ENCODE measurements around the gene MYBPC2. TPM values are rescaled to one million over a fixed set of nuclear protein-coding genes. Genes with fewer than 3 reads are reported as not detected.

The MYBPC2 gene
- total RNA-seq, 4 donors from 2014 or later = not detected

DNA sequence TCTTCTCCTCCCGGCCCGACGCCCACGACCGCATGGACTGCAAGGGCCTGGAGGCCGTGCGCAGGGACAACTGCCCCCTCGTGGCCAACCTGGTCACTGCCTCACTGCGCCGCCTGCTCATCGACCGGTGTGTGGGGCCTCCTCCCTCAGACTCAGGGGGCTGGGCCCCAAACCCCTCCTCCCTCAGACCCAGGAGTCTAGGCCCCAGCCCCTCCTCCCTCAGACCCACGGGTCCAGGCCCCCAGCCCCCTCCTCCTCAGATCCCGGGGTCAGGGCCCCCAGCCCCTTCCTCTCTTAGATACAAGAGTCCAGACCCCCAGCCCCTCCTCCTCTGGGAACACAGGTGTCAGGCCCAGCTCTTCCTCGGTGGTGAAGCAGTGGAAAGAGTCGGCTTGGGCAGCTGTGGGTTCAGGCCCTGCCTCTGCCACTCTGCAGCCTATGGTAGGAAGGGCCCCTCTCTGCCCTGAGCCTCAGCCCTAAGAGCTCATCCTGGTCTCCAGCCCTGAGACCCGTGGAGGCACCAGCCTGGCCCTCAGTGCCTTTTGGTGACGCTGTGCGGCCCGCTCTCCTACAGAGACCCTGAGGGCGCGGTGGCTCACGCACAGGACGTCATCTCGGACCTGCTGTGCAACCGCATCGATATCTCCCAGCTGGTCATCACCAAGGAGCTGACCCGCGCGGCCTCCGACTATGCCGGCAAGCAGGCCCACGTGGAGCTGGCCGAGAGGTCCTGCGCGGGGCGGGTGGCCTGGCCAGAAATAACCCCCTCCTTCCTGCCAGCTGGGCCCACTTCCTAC lies 17.6 kb upstream of the MYBPC2 start:
- Histone ChIP-seq H3K4me1 (peaks cover 0 to 17% (median 4%) of the 10 kb centered on the region in 3 donors), H3K9me3 (no peaks in the 10 kb centered on the region), H3K27ac (no peak overlapping the region), H3K4me3 (no peak overlapping the region), H3K36me3 (peaks cover 0 to 3% of the 10 kb centered on the region in 2 donors), H3K27me3 (peaks cover 42% of the 10 kb centered on the region)
- no CpG with 5 or more reads among the region's 37 CpGs for WGBS, 2 donors (ENCODE audit: low coverage in 1 of 2)
- peak; percentile 72 for ATAC-seq
- TF ChIP-seq, protein P1, sequence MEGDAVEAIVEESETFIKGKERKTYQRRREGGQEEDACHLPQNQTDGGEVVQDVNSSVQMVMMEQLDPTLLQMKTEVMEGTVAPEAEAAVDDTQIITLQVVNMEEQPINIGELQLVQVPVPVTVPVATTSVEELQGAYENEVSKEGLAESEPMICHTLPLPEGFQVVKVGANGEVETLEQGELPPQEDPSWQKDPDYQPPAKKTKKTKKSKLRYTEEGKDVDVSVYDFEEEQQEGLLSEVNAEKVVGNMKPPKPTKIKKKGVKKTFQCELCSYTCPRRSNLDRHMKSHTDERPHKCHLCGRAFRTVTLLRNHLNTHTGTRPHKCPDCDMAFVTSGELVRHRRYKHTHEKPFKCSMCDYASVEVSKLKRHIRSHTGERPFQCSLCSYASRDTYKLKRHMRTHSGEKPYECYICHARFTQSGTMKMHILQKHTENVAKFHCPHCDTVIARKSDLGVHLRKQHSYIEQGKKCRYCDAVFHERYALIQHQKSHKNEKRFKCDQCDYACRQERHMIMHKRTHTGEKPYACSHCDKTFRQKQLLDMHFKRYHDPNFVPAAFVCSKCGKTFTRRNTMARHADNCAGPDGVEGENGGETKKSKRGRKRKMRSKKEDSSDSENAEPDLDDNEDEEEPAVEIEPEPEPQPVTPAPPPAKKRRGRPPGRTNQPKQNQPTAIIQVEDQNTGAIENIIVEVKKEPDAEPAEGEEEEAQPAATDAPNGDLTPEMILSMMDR (IDR thresholded peaks at IDR 0.05) = peak in 3 of 4 experiments; percentile 69 to 94 (median 84)
- no peak for TF ChIP-seq EP300 (IDR thresholded peaks at IDR 0.05)

GRCh38 chr19:50415661-50416033 lies 17.0 kb upstream of the MYBPC2 start:
- Histone ChIP-seq H3K27ac (no peak overlapping the region), H3K36me3 (no peaks in the 10 kb centered on the region), H3K4me3 (no peak overlapping the region), H3K4me1 (peaks cover 0 to 17% (median 4%) of the 10 kb centered on the region in 3 donors), H3K27me3 (peaks cover 47% of the 10 kb centered on the region), H3K9me3 (no peaks in the 10 kb centered on the region)
- 90% methylated on average over 4 of the region's 22 CpGs; no CpG with 5 or more reads in 1 of the 2 donors for WGBS, 2 donors (ENCODE audit: low coverage in 1 of 2)
- peak; percentile 16 for ATAC-seq
- TF ChIP-seq POLR2A (IDR thresholded peaks at IDR 0.05) = no peak
- no peak for TF ChIP-seq EP300 (IDR thresholded peaks at IDR 0.05)
- TF ChIP-seq POLR2AphosphoS5 (IDR thresholded peaks at IDR 0.05) = no peak
- TF ChIP-seq, protein P1 (IDR thresholded peaks at IDR 0.05) = no peak

DNA sequence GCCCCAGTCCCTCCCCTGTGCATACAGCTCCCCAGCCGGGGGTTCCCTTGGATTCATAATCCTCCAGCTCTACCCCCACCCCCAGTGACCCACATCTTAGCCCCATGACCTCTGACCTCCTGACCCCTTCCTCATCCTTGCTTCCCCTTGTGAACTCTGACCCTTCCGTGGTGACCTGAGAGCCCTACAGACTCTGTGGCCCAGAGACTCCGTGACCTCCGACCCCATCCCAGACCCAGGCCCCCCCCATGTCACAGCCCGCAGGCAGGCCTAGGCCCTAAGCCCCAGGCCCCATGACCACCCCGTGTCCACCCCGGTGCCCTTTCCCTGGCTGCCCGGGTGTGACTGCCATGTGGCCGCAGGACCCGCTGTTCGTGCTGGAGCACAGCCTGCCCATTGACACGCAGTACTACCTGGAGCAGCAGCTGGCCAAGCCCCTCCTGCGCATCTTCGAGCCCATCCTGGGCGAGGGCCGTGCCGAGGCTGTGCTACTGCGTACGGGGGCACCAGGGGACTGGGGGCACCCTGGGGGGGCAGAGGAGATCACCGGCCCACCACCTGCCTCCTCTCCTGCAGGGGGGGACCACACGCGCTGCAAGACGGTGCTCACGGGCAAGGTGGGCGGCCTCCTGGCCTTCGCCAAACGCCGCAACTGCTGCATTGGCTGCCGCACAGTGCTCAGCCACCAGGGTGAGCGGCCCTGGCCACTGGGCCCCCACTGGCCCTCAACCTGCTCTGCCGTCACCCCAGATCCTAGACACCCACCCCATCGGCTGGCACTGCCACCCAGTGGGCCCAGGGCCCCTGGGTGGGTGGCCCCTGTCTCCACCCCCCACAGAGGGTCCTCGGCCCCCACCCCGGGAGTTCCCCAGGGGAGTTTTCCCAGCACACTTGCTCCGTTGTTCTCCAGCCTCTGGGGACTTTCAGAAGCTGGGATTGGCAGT lies 16.4 kb upstream of the MYBPC2 start:
- H3K27ac ChIP-seq = no peak overlapping the region
- no peak for ATAC-seq
- no peaks in the 10 kb centered on the region for H3K36me3 ChIP-seq
- no peaks in the 10 kb centered on the region for H3K9me3 ChIP-seq
- no peak overlapping the region for H3K4me3 ChIP-seq
- H3K27me3 ChIP-seq = peaks cover 53% of the 10 kb centered on the region
- 84 to 100% methylated on average over 1 to 11 of the region's 35 CpGs for WGBS, 2 donors (ENCODE audit: low coverage in 1 of 2)
- no peak for TF ChIP-seq EP300 (IDR thresholded peaks at IDR 0.05)
- TF ChIP-seq POLR2AphosphoS5 (IDR thresholded peaks at IDR 0.05) = no peak
- no peak for TF ChIP-seq POLR2A (IDR thresholded peaks at IDR 0.05)
- TF ChIP-seq, protein P1 (IDR thresholded peaks at IDR 0.05) = no peak
- peaks cover 0 to 17% (median 4%) of the 10 kb centered on the region in 3 donors for H3K4me1 ChIP-seq

- Histone ChIP-seq H3K4me3 (no peak overlapping the region), H3K9me3 (no peaks in the 10 kb centered on the region), H3K36me3 (no peaks in the 10 kb centered on the region), H3K27me3 (peaks cover 64% of the 10 kb centered on the region), H3K4me1 (peaks cover 0 to 17% (median 4%) of the 10 kb centered on the region in 3 donors), H3K27ac (no peak overlapping the region)
- ATAC-seq = no peak
- TF ChIP-seq POLR2A (IDR thresholded peaks at IDR 0.05) (no peak), EP300 (IDR thresholded peaks at IDR 0.05) (no peak), POLR2AphosphoS5 (IDR thresholded peaks at IDR 0.05) (no peak)
- TF ChIP-seq, protein P1 (IDR thresholded peaks at IDR 0.05) = no peak
- WGBS, 2 donors (ENCODE audit: low coverage in 1 of 2) = no CpG with 5 or more reads among the region's 42 CpGs
These were observed 15.3 kb upstream of the MYBPC2 start for GRCh38 chr19:50417111-50418081.

Measured in gastroesophageal sphincter (tissue), 4 donors.